Measurements from ENCODE around the gene RSRP1.

DNA sequence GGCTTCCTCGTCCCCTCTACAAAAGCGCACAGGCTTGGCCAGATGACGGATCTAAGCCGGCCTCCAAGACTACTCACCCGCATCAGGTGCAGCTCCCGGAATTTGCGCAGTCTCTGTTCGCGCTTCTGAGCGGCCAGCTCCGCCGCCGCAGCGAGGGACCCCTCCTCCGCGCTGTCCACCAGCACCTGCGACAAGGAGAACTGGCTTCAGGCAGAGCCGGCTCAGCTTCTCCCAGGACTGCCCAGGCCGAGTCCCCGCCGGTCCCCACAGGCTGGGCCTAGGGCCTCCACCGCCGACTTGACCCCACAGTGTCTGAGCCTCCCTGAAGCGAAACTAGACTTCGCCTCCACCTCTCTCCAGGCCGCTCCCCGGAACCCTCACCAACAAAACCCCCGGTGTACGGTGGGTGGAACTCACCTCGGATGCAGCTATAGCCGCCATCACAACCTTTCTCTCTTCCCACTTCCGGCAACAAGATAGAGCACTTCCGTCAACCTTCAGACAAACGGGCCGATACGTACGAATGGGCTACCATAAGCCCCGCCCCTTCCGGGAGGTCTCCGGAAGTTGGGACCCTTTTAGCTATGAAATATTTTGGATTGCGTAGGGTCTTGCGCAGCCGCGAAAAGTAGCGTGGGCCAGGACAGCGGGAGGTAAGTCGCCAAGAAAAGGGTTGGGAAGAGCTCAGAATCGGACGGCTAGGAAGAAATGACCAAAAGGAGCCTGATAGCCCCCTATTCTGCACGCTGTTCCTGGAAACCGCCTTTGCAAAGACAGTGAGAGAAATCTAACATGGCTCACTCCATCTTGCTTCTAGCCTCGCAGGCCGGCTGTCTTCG, 15.0 kb downstream of the RSRP1 start, which contains the start of gene SYF2:
- TF ChIP-seq RFX5 (IDR thresholded peaks at IDR 0.05; ENCODE audit: low read depth, low read length) (no peak), CEBPB (IDR thresholded peaks at IDR 0.05; ENCODE audit: low read depth, low read length) (peak; percentile 62; the same call in 1 of the 2 replicates)
